Measurements from ENCODE around the gene FNDC3B. TPM values are rescaled to one million over a fixed set of nuclear protein-coding genes. Genes with fewer than 3 reads are reported as not detected.

The FNDC3B gene
- total and polyA plus RNA-seq, 2 of the 8 experiments (the other 6 are each of a cell fraction or from before 2014, with no cell fraction given) = 14.1 to 44.4 TPM

- POLR2A ChIA-PET (ENCODE audit: partially characterized antibody) = interaction anchor here (1.6 kb wide), 1 partner anchor 15 kb away, joined by 4 read pairs; no protein-coding TSS in a partner anchor
Measured at GRCh38 chr3:172317481-172317880, 278.1 kb downstream of the FNDC3B start.

More at GRCh38 chr3:172317481-172317880, 278.1 kb downstream of the FNDC3B start:
- H2AFZ ChIP-seq (ENCODE audit: low read length) = no peak overlapping the region
- FAIRE-seq (no peak), DNase-seq (ENCODE audit: low read depth in 1 of 2, low spot score in 2 of 2) (no peak)
- no peaks in the 10 kb centered on the region for H4K20me1 ChIP-seq (replicated peaks in 1 of 2; ENCODE audit: control insufficient read depth in 1 of 2, insufficient read depth in 2 of 2, low read length in 2 of 2)
- H3K27ac ChIP-seq (ENCODE audit: low read depth, low read length) = no peak overlapping the region
- H2BK120ac ChIP-seq (replicated peaks; ENCODE audit: low read depth, low read length) = no peak overlapping the region
- no peak overlapping the region for H3K9ac ChIP-seq (replicated peaks in 1 of 4; ENCODE audit: extremely low read depth in 1 of 4, low read depth in 3 of 4, low read length in 3 of 4)
- H3K18ac ChIP-seq (ENCODE audit: extremely low read depth, low read length) = no peak overlapping the region
- no peak overlapping the region for H2BK20ac ChIP-seq (ENCODE audit: low read length)
- no peak overlapping the region for H3K4ac ChIP-seq (replicated peaks; ENCODE audit: insufficient read length, low read depth, low read length)
- H2BK15ac ChIP-seq (ENCODE audit: low read length) = no peak overlapping the region
- TF ChIP-seq CHD1 (IDR thresholded peaks at IDR 0.05; ENCODE audit: low read depth, low read length) (no peak), JUND (IDR thresholded peaks at IDR 0.05; ENCODE audit: low read length) (no peak)
- WGBS, 2 experiments (ENCODE audit: extremely low coverage in 1 of 2, insufficient coverage in 1 of 2, insufficient read length in 1 of 2, insufficient replicate concordance in 2 of 2, low coverage in 1 of 2, low lambda C conversion rate in 2 of 2, missing lambda C conversion rate in 1 of 2) = 90% methylated on average over 8 of the region's 8 CpGs; no CpG with 5 or more reads in 1 of the 2 experiments
- H4K8ac ChIP-seq (ENCODE audit: extremely low read depth, insufficient read depth, low read length) = no peak overlapping the region
- CTCF ChIA-PET (ENCODE audit: partially characterized antibody) = interaction anchor here (1.1 to 4.9 kb wide), 3 partner anchors 10 to 15 kb away, joined by 3 to 20 read pairs (median 14); no protein-coding TSS in a partner anchor
- no peak overlapping the region for H4K5ac ChIP-seq (ENCODE audit: insufficient read length, low read depth, low read length)
- H3K23me2 ChIP-seq (ENCODE audit: low read depth, low read length) = no peaks in the 10 kb centered on the region
- no peaks in the 10 kb centered on the region for H3K79me2 ChIP-seq (ENCODE audit: control insufficient read depth in 1 of 2, insufficient read depth in 2 of 2, low read length in 2 of 2)
- no peak overlapping the region for H2BK5ac ChIP-seq (ENCODE audit: low read depth, low read length)
- H3K4me1 ChIP-seq (replicated peaks in 1 of 4; ENCODE audit: control insufficient read depth in 3 of 4, insufficient read depth in 4 of 4, low read length in 3 of 4) = peaks cover 0 to 9% (median 0%) of the 10 kb centered on the region in 4 experiments; a peak in 1 of 7 replicates
- no peak overlapping the region for H2BK12ac ChIP-seq (ENCODE audit: low read depth, low read length)
- H3K14ac ChIP-seq (ENCODE audit: insufficient read length) = no peak overlapping the region
- H2AK5ac ChIP-seq (ENCODE audit: low read depth, low read length) = no peak overlapping the region
- no peaks in the 10 kb centered on the region; the same call in 1 of the 2 replicates for H3K79me1 ChIP-seq (ENCODE audit: low read depth, low read length)
- H3K4me2 ChIP-seq (ENCODE audit: insufficient read depth in 1 of 2, low read depth in 2 of 2, low read length in 2 of 2) = no peak overlapping the region
- no peak overlapping the region for H3K56ac ChIP-seq (replicated peaks; ENCODE audit: insufficient read length, low read depth, low read length)
- H4K91ac ChIP-seq (replicated peaks; ENCODE audit: insufficient read length, low read length) = no peak overlapping the region
- H3K27me3 ChIP-seq (replicated peaks in 1 of 4; ENCODE audit: control insufficient read depth in 3 of 4, extremely low read depth in 1 of 4, insufficient read depth in 3 of 4, low read length in 3 of 4) = no peaks in the 10 kb centered on the region
- no peaks in the 10 kb centered on the region for H3K9me3 ChIP-seq (ENCODE audit: insufficient read depth in 2 of 2, low read depth in 1 of 2, low read length in 1 of 2)
- H3K4me3 ChIP-seq (ENCODE audit: extremely low read depth in 1 of 4, insufficient read depth in 2 of 4, low read depth in 3 of 4, low read length in 4 of 4) = no peak overlapping the region
- H3K36me3 ChIP-seq (ENCODE audit: control insufficient read depth in 2 of 4, insufficient read depth in 4 of 4, low read length in 3 of 4) = peaks cover 0 to 23% (median 4%) of the 10 kb centered on the region in 4 experiments; a peak in 5 of 8 replicates
- no peak overlapping the region for H3K23ac ChIP-seq (ENCODE audit: insufficient read length)
